GM12878 (cell line): ENCODE results near the gene ABHD12B. TPM values are rescaled to one million over a fixed set of nuclear protein-coding genes. Genes with fewer than 3 reads are reported as not detected.

Experiments used
- ATAC-seq: fragments of 200-7000 bp; cut with Tn5 transposase; 3 replicates; pipeline ENCODE4 v1.9.1; 2020; ENCODE audit warnings: mild to moderate bottlenecking, moderate library complexity
- BruUV-seq: library from RNA; stranded (reverse); fragments of 400-500 nt; replicated peaks from 2 replicates; lab custom pipeline; 2021; lab: Mats Ljungman, UMichigan
- CTCF ChIA-PET: fragments of 300-600 bp; sonication (Branson Sonifier 250); formaldehyde crosslinking; extraction: SDS; loops from one replicate; lab custom pipeline; 2021; ENCODE audit warnings: inconsistent platforms; lab: Yijun Ruan, JAX
- POLR2A ChIA-PET: fragments of 350-600 bp; formaldehyde crosslinking; extraction: SDS; loops from one replicate; lab custom pipeline; 2021; ENCODE audit warnings: inconsistent platforms; lab: Charles Lee
- RAD21 ChIA-PET: fragments of 300-600 bp; sonication (Branson Sonifier 250); formaldehyde crosslinking; loops from one replicate; lab custom pipeline; 2023; ENCODE audit warnings: antibody characterized with exemption; ENCODE audit not compliant: unreplicated experiment; lab: Charles Lee
- SMC1A ChIA-PET: fragments of 300-600 bp; sonication (Branson Sonifier 250); formaldehyde crosslinking; loops from one replicate; lab custom pipeline; 2023; ENCODE audit not compliant: unreplicated experiment, uncharacterized antibody; lab: Charles Lee
- DNase-seq: peaks from one replicate; pipeline ENCODE4 v3.0.0-alpha.2; 2011; ENCODE audit warnings: low read depth, low spot score
- FAIRE-seq: peaks from 3 replicates; lab custom pipeline; 2011; peaks lifted over from hg19 to GRCh38; lab: Jason Lieb, UNC
- H2AFZ ChIP-seq: 2 replicates; pipeline ENCODE4 v1.6.0; 2011; ENCODE audit warnings: low read depth, low read length, control low read depth; ENCODE audit not compliant: control insufficient read depth
- H3K27ac ChIP-seq: 2 replicates; pipeline ENCODE4 v1.5.1; 2011; ENCODE audit warnings: control low read depth; ENCODE audit not compliant: control insufficient read depth, insufficient read depth
- H3K27me3 ChIP-seq, 2 experiments: replicated peaks in 1 of 2; 2 replicates each; pipeline versions ENCODE4 v1.6.0 to v1.6.1; 2011; ENCODE audit warnings: low read length in 1 of 2; ENCODE audit not compliant: control insufficient read depth in 2 of 2, insufficient read depth in 2 of 2
- H3K36me3 ChIP-seq, 2 experiments: 2 replicates each; pipeline ENCODE4 v1.5.1; 2011; ENCODE audit warnings: low read length in 1 of 2; ENCODE audit not compliant: control insufficient read depth in 2 of 2, insufficient read depth in 2 of 2
- H3K4me1 ChIP-seq: 2 replicates; pipeline ENCODE4 v1.6.1; 2011; ENCODE audit warnings: mild to moderate bottlenecking, low read length, moderate library complexity, mixed read lengths; ENCODE audit not compliant: control insufficient read depth, insufficient read depth
- H3K4me2 ChIP-seq: 2 replicates; pipeline ENCODE4 v1.6.0; 2011; ENCODE audit warnings: control low read depth; ENCODE audit not compliant: control insufficient read depth, insufficient read depth
- H3K4me3 ChIP-seq: fragments of 200-600 bp; sonication (generic); 2 replicates; pipeline ENCODE4 v1.5.1; 2016
- H3K79me2 ChIP-seq: 2 replicates; pipeline ENCODE4 v1.6.0; 2011; ENCODE audit warnings: low read length; ENCODE audit not compliant: control insufficient read depth, insufficient read depth
- H3K9ac ChIP-seq: 2 replicates; pipeline ENCODE4 v1.8.0; 2011; ENCODE audit warnings: low read length, control low read depth, mixed read lengths; ENCODE audit not compliant: control insufficient read depth, insufficient read depth
- H3K9me3 ChIP-seq: replicated peaks from 3 replicates; pipeline ENCODE4 v1.5.1; 2011; ENCODE audit warnings: mild to moderate bottlenecking, low read length; ENCODE audit not compliant: control insufficient read depth, insufficient read depth
- H4K20me1 ChIP-seq: 2 replicates; pipeline ENCODE4 v1.6.0; 2011; ENCODE audit not compliant: control insufficient read depth, insufficient read depth
- CBFB ChIP-seq: IDR thresholded peaks from 2 replicates; pipeline ENCODE4 v1.6.1; 2016; ENCODE audit warnings: antibody characterized with exemption, low read depth
- CEBPB ChIP-seq, 2 experiments: fragments of 150-350 bp in 1 of 2; IDR thresholded peaks; 2 replicates each; pipeline ENCODE4 v1.6.1; 2012 to 2014; ENCODE audit warnings: low read depth in 2 of 2, low read length in 2 of 2, borderline replicate concordance in 1 of 2, inconsistent platforms in 1 of 2
- DPF2 ChIP-seq: fragments of 450-650 bp; IDR thresholded peaks from 2 replicates; pipeline ENCODE4 v1.6.1; 2017; ENCODE audit warnings: mild to moderate bottlenecking
- EGR1 ChIP-seq, 2 experiments: IDR thresholded peaks; 1 replicate in 1 of 2; 2 replicates in 1 of 2; pipeline ENCODE4 v1.6.1; 2011 to 2012; ENCODE audit warnings: low read depth in 2 of 2, low read length in 2 of 2, borderline replicate concordance in 1 of 2, mild to moderate bottlenecking in 1 of 2, moderate library complexity in 1 of 2
- EZH2 ChIP-seq: IDR thresholded peaks from 2 replicates; pipeline ENCODE4 v1.6.1; 2012; ENCODE audit warnings: low read depth, mild to moderate bottlenecking, control low read depth, inconsistent platforms, low read length, borderline replicate concordance; ENCODE audit not compliant: control insufficient read depth
- PAX5 ChIP-seq: IDR thresholded peaks from 2 replicates; pipeline ENCODE4 v1.6.1; 2011; ENCODE audit warnings: low read depth, low read length, borderline replicate concordance
- PML ChIP-seq: IDR thresholded peaks from 2 replicates; pipeline ENCODE4 v1.6.1; 2012; ENCODE audit warnings: low read length, inconsistent platforms
- POLR2AphosphoS5 ChIP-seq: IDR thresholded peaks from 2 replicates; pipeline ENCODE4 v1.6.1; 2011; ENCODE audit warnings: mild to moderate bottlenecking, low read length, inconsistent platforms
- POU2F2 ChIP-seq: IDR thresholded peaks from 3 replicates; pipeline ENCODE4 v1.6.1; 2011; ENCODE audit warnings: low read depth, mild to moderate bottlenecking, low read length, borderline replicate concordance
- RBBP5 ChIP-seq: fragments of 200-600 bp; sonication (generic); conservative IDR thresholded peaks from 2 replicates; pipeline ENCODE4 v1.6.1; 2016
- RCOR1 ChIP-seq: conservative IDR thresholded peaks from 2 replicates; pipeline ENCODE4 v1.6.1; 2012; ENCODE audit warnings: low read depth, low read length, improper control_type of control experiment
- SIN3A ChIP-seq: IDR thresholded peaks from 2 replicates; pipeline ENCODE4 v1.6.1; 2012; ENCODE audit warnings: low read depth, low read length, improper control_type of control experiment
- SMAD5 ChIP-seq: IDR thresholded peaks from 2 replicates; pipeline ENCODE4 v1.6.1; 2016; ENCODE audit warnings: antibody characterized with exemption, low read depth
- WRNIP1 ChIP-seq: IDR thresholded peaks from 2 replicates; pipeline ENCODE4 v1.6.1; 2011; ENCODE audit warnings: low read depth, low read length, improper control_type of control experiment, borderline replicate concordance
- ZNF217 ChIP-seq: fragments of 450-650 bp; IDR thresholded peaks from 2 replicates; pipeline ENCODE4 v1.6.1; 2017; ENCODE audit warnings: antibody characterized with exemption, mild to moderate bottlenecking
- WGBS: methylation state at CpG from one replicate; pipeline ENCODE4 v1.1.6; 2016; ENCODE audit warnings: low lambda C conversion rate; ENCODE audit not compliant: insufficient replicate concordance, insufficient coverage; ENCODE audit errors: missing lambda C conversion rate; 5-methylcytosine and 5-hydroxymethylcytosine counted together
- in situ Hi-C: fragments of 300-500 bp; cut with MboI; formaldehyde crosslinking; loops from 9 replicates; pipeline ENCODE4 v1.14.3; 2018; ENCODE audit warnings: mixed read lengths
- intact Hi-C: fragments of 100-400 bp; cut with micrococcal nuclease; formaldehyde crosslinking; loops from one replicate; pipeline ENCODE4 v1.14.2; 2022; ENCODE audit not compliant: unreplicated experiment
- polyA plus RNA-seq, 11 experiments: library from polyadenylated mRNA; depleted of rRNA in 4 of 11; unstranded in 6 of 11; stranded (reverse) in 5 of 11; fragments of >200 nt; fragmentation: Nextera tagmentation in 4 of 11; fragmentation: Illumina TruSeq in 1 of 11; extraction: Ambion mirVana in 4 of 11; extraction: Trizol in 1 of 11; gene quantifications; 1 replicate in 1 of 11; 2 replicates in 10 of 11; pipeline versions ENCODE4 v1.2.1 to v1.2.3, GENCODE V29; 2011 to 2016; ENCODE audit warnings: inconsistent platforms in 2 of 11, missing spikeins in 2 of 11, low read depth in 1 of 11
- total RNA-seq, 4 experiments: library from RNA; depleted of rRNA in 3 of 4; stranded (reverse); fragments of >200 nt in 3 of 4; fragmentation: Illumina TruSeq in 1 of 4; extraction: Trizol in 1 of 4; gene quantifications; 2 replicates each; pipeline versions ENCODE4 v1.2.1 to v1.2.3, GENCODE V29; 2013 to 2021

Gene ABHD12B
- total and polyA plus RNA-seq, 10 of the 15 experiments (the other 5 are each of a cell fraction or from before 2014, with no cell fraction given): not detected

DNA sequence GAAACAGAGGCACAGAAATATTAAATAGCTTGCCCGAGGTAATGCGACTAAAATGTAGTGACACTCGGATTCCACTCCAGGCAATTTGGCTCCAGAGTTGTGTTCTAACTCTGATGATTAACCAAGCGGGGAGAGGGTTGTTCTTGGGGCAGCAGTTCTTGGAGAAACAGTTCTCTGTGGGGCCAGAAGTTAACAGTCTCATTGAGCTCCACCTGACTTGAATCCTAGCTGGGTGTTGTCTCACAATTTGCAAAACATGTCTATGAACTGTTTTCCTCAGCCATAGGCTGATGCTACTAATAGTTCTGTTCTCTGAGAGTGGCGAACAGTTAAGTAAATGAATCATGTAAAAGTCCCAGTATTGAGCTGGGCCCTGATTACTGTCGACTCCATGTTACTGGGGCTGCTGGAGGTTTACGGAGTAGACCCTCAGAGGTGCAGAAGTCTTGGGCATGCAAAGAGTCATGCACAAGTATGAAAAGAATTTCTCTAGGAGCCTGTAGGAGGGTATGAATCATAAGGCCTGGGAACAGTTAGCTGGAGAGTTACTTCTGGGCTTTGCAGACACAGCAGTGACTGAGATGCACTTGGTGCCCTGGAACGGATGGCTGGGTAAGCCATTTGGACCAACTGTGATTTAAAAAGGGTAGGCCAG, 25.5 kb upstream of the ABHD12B start:
- in situ Hi-C loops: no loop called here
- no peak for FAIRE-seq
- Histone ChIP-seq H3K27me3 (no peaks in the 10 kb centered on the region; a peak in 1 of 4 replicates), H3K27ac (no peak overlapping the region), H3K4me2 (no peak overlapping the region), H3K9me3 (no peaks in the 10 kb centered on the region), H4K20me1 (no peaks in the 10 kb centered on the region), H3K4me1 (no peaks in the 10 kb centered on the region), H3K36me3 (no peaks in the 10 kb centered on the region), H3K9ac (no peak overlapping the region), H3K4me3 (no peak overlapping the region), H3K79me2 (no peaks in the 10 kb centered on the region), H2AFZ (no peak overlapping the region)
- TF ChIP-seq RCOR1: no peak
- TF ChIP-seq EGR1 (IDR thresholded peaks at IDR 0.05; ENCODE audit: borderline replicate concordance in 1 of 2, low read depth in 2 of 2, low read length in 2 of 2): no peak
- TF ChIP-seq SMAD5: no peak
- DNase-seq: no peak
- RAD21 ChIA-PET: interaction anchor here (0.9 kb wide), 1 partner anchor 14 kb away, joined by 4 read pairs; no protein-coding TSS in a partner anchor
- no TSS peak for BruUV-seq
- CTCF ChIA-PET: interaction anchor here (0.8 to 3.1 kb wide), 4 partner anchors 14 to 69 kb away, joined by 3 to 13 read pairs (median 4); no protein-coding TSS in a partner anchor
- POLR2A ChIA-PET: interaction anchor here (0.6 to 0.7 kb wide), 2 partner anchors 356 to 1150 kb away, joined by 3 read pairs; no protein-coding TSS in a partner anchor
- SMC1A ChIA-PET: interaction anchor here (0.7 to 3.0 kb wide), 7 partner anchors 12 to 81 kb away, joined by 3 to 11 read pairs (median 3); no protein-coding TSS in a partner anchor
- ATAC-seq: no peak
- WGBS: 73% methylated on average over 8 of the region's 8 CpGs
- intact Hi-C loops: no loop called here

DNA sequence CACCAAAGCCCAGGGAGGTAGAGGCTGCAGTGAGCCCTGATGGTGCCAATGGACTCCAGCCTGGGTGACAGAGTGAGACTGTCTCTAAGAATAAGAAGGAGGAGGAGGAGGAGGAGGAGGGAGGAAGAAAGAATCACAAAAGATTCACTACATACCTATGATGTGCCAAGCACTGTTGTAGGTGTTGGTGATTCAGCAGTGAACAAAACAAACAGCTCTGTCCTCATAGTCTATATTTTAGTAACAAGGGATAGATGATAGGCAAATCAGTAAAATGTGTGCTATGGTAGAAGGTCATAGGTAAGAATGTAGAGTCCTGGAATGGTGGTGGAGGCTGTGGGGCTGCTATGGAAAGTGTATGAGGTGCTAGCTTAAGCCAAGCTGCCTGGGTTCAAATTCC, 18.0 kb upstream of the ABHD12B start:
- intact Hi-C loops: no loop called here
- TF ChIP-seq CBFB (no peak), RBBP5 (no peak), CEBPB (IDR thresholded peaks at IDR 0.05; ENCODE audit: borderline replicate concordance in 1 of 2, low read depth in 2 of 2, low read length in 2 of 2) (no peak), SIN3A (no peak), WRNIP1 (no peak), EZH2 (no peak), ZNF217 (no peak), DPF2 (no peak), POU2F2 (no peak), PAX5 (no peak), PML (no peak), POLR2AphosphoS5 (no peak)
- TF ChIP-seq, all 136 proteins: peak for 0
- Histone ChIP-seq H3K27ac (no peak overlapping the region), H3K4me1 (no peaks in the 10 kb centered on the region), H4K20me1 (no peaks in the 10 kb centered on the region), H3K9ac (no peak overlapping the region), H2AFZ (no peak overlapping the region), H3K4me2 (no peak overlapping the region), H3K27me3 (no peaks in the 10 kb centered on the region; a peak in 1 of 4 replicates), H3K4me3 (no peak overlapping the region), H3K79me2 (no peaks in the 10 kb centered on the region), H3K9me3 (no peaks in the 10 kb centered on the region), H3K36me3 (no peaks in the 10 kb centered on the region)
- RAD21 ChIA-PET: no interaction called here
- FAIRE-seq (no peak), ATAC-seq (no peak), DNase-seq (no peak)
- SMC1A ChIA-PET: interaction anchor here (0.8 to 11.9 kb wide), 3 partner anchors 26 to 76 kb away, joined by 3 to 233 read pairs (median 4); no protein-coding TSS in a partner anchor
- in situ Hi-C loops: loop anchor here (25.0 kb wide), 1 partner anchor 242 kb away; no protein-coding TSS in a partner anchor
- no TSS peak for BruUV-seq
- CTCF ChIA-PET: interaction anchor here (12.4 kb wide), 1 partner anchor 64 kb away, joined by 237 read pairs; no protein-coding TSS in a partner anchor
- POLR2A ChIA-PET: interaction anchor here (0.9 kb wide), 1 partner anchor 27 kb away, joined by 3 read pairs; no protein-coding TSS in a partner anchor
